GM12878 (cell line): ENCODE data around the gene ZNF860. TPM values are rescaled to one million over a fixed set of nuclear protein-coding genes. Genes with fewer than 3 reads are reported as not detected.

Source experiments
- ATAC-seq: fragments of 200-7000 bp; cut with Tn5 transposase; 3 replicates; pipeline ENCODE4 v1.9.1; 2020; ENCODE audit warnings: mild to moderate bottlenecking, moderate library complexity
- BruUV-seq: library from RNA; stranded (reverse); fragments of 400-500 nt; replicated peaks from 2 replicates; lab custom pipeline; 2021; lab: Mats Ljungman, UMichigan
- CTCF ChIA-PET: fragments of 300-600 bp; sonication (Branson Sonifier 250); formaldehyde crosslinking; extraction: SDS; loops from one replicate; lab custom pipeline; 2021; ENCODE audit warnings: inconsistent platforms; lab: Yijun Ruan, JAX
- POLR2A ChIA-PET: fragments of 350-600 bp; formaldehyde crosslinking; extraction: SDS; loops from one replicate; lab custom pipeline; 2021; ENCODE audit warnings: inconsistent platforms; lab: Charles Lee
- RAD21 ChIA-PET: fragments of 300-600 bp; sonication (Branson Sonifier 250); formaldehyde crosslinking; loops from one replicate; lab custom pipeline; 2023; ENCODE audit warnings: antibody characterized with exemption; ENCODE audit not compliant: unreplicated experiment; lab: Charles Lee
- SMC1A ChIA-PET: fragments of 300-600 bp; sonication (Branson Sonifier 250); formaldehyde crosslinking; loops from one replicate; lab custom pipeline; 2023; ENCODE audit not compliant: unreplicated experiment, uncharacterized antibody; lab: Charles Lee
- DNase-seq: peaks from one replicate; pipeline ENCODE4 v3.0.0-alpha.2; 2011; ENCODE audit warnings: low read depth, low spot score
- FAIRE-seq: peaks from 3 replicates; lab custom pipeline; 2011; peaks lifted over from hg19 to GRCh38; lab: Jason Lieb, UNC
- H2AFZ ChIP-seq: 2 replicates; pipeline ENCODE4 v1.6.0; 2011; ENCODE audit warnings: low read depth, low read length, control low read depth; ENCODE audit not compliant: control insufficient read depth
- H3K27ac ChIP-seq: 2 replicates; pipeline ENCODE4 v1.5.1; 2011; ENCODE audit warnings: control low read depth; ENCODE audit not compliant: control insufficient read depth, insufficient read depth
- H3K27me3 ChIP-seq, 2 experiments: replicated peaks in 1 of 2; 2 replicates each; pipeline versions ENCODE4 v1.6.0 to v1.6.1; 2011; ENCODE audit warnings: low read length in 1 of 2; ENCODE audit not compliant: control insufficient read depth in 2 of 2, insufficient read depth in 2 of 2
- H3K36me3 ChIP-seq, 2 experiments: 2 replicates each; pipeline ENCODE4 v1.5.1; 2011; ENCODE audit warnings: low read length in 1 of 2; ENCODE audit not compliant: control insufficient read depth in 2 of 2, insufficient read depth in 2 of 2
- H3K4me1 ChIP-seq: 2 replicates; pipeline ENCODE4 v1.6.1; 2011; ENCODE audit warnings: mild to moderate bottlenecking, low read length, moderate library complexity, mixed read lengths; ENCODE audit not compliant: control insufficient read depth, insufficient read depth
- H3K4me2 ChIP-seq: 2 replicates; pipeline ENCODE4 v1.6.0; 2011; ENCODE audit warnings: control low read depth; ENCODE audit not compliant: control insufficient read depth, insufficient read depth
- H3K4me3 ChIP-seq: fragments of 200-600 bp; sonication (generic); 2 replicates; pipeline ENCODE4 v1.5.1; 2016
- H3K79me2 ChIP-seq: 2 replicates; pipeline ENCODE4 v1.6.0; 2011; ENCODE audit warnings: low read length; ENCODE audit not compliant: control insufficient read depth, insufficient read depth
- H3K9ac ChIP-seq: 2 replicates; pipeline ENCODE4 v1.8.0; 2011; ENCODE audit warnings: low read length, control low read depth, mixed read lengths; ENCODE audit not compliant: control insufficient read depth, insufficient read depth
- H3K9me3 ChIP-seq: replicated peaks from 3 replicates; pipeline ENCODE4 v1.5.1; 2011; ENCODE audit warnings: mild to moderate bottlenecking, low read length; ENCODE audit not compliant: control insufficient read depth, insufficient read depth
- H4K20me1 ChIP-seq: 2 replicates; pipeline ENCODE4 v1.6.0; 2011; ENCODE audit not compliant: control insufficient read depth, insufficient read depth
- BHLHE40 ChIP-seq, 2 experiments: fragments of 450-650 bp in 1 of 2; IDR thresholded peaks; 2 replicates each; pipeline ENCODE4 v1.6.1; 2011 to 2017; ENCODE audit warnings: low read depth in 2 of 2, borderline replicate concordance in 1 of 2, improper control_type of control experiment in 1 of 2, low read length in 1 of 2, mild to moderate bottlenecking in 1 of 2
- BMI1 ChIP-seq: fragments of 450-650 bp; IDR thresholded peaks from 2 replicates; pipeline ENCODE4 v1.6.1; 2016; ENCODE audit warnings: mild to moderate bottlenecking, moderate library complexity, borderline replicate concordance
- CEBPZ ChIP-seq: fragments of 150-350 bp; IDR thresholded peaks from 2 replicates; pipeline ENCODE4 v1.6.1; 2016; ENCODE audit warnings: low read depth, low read length
- CREM ChIP-seq: IDR thresholded peaks from 2 replicates; pipeline ENCODE4 v1.6.1; 2014; ENCODE audit warnings: antibody characterized with exemption, low read depth
- ETV6 ChIP-seq, 2 experiments: fragments of 450-650 bp in 1 of 2; IDR thresholded peaks in 1 of 2; conservative IDR thresholded peaks in 1 of 2; 2 replicates each; pipeline ENCODE4 v1.6.1; 2014; ENCODE audit warnings: antibody characterized with exemption in 1 of 2, borderline replicate concordance in 1 of 2, low read depth in 1 of 2, mild to moderate bottlenecking in 1 of 2, moderate library complexity in 1 of 2
- FOXK2 ChIP-seq: fragments of 450-650 bp; IDR thresholded peaks from 2 replicates; pipeline ENCODE4 v1.6.1; 2017; ENCODE audit warnings: mild to moderate bottlenecking, moderate library complexity
- IRF4 ChIP-seq: IDR thresholded peaks from 2 replicates; pipeline ENCODE4 v1.6.1; 2011; ENCODE audit warnings: low read depth, low read length
- JUNB ChIP-seq: IDR thresholded peaks from 2 replicates; pipeline ENCODE4 v1.6.1; 2016; ENCODE audit warnings: antibody characterized with exemption, mild to moderate bottlenecking
- JUND ChIP-seq: IDR thresholded peaks from 2 replicates; pipeline ENCODE4 v1.6.1; 2012; ENCODE audit warnings: low read depth, mild to moderate bottlenecking, low read length, improper control_type of control experiment, moderate library complexity
- MAX ChIP-seq: IDR thresholded peaks from 2 replicates; pipeline ENCODE4 v1.6.1; 2012; ENCODE audit warnings: low read depth, low read length, improper control_type of control experiment
- NBN ChIP-seq: fragments of 450-650 bp; IDR thresholded peaks from 2 replicates; pipeline ENCODE4 v1.6.1; 2016
- NFYA ChIP-seq: IDR thresholded peaks from 2 replicates; pipeline ENCODE4 v1.6.1; 2011; ENCODE audit warnings: low read depth, mild to moderate bottlenecking, low read length, improper control_type of control experiment, borderline replicate concordance
- RB1 ChIP-seq: fragments of 450-650 bp; formaldehyde crosslinking; IDR thresholded peaks from 2 replicates; pipeline ENCODE4 v1.6.1; 2017; ENCODE audit warnings: mild to moderate bottlenecking, borderline replicate concordance
- SMARCA5 ChIP-seq: fragments of 450-650 bp; IDR thresholded peaks from 2 replicates; pipeline ENCODE4 v1.6.1; 2017; ENCODE audit warnings: mild to moderate bottlenecking
- SREBF2 ChIP-seq: IDR thresholded peaks from 2 replicates; pipeline ENCODE4 v1.6.1; 2012; ENCODE audit warnings: mild to moderate bottlenecking, low read length
- SRF ChIP-seq, 2 experiments: IDR thresholded peaks; 2 replicates each; pipeline ENCODE4 v1.6.1; 2011; ENCODE audit warnings: low read depth in 2 of 2, low read length in 2 of 2, mild to moderate bottlenecking in 1 of 2, moderate library complexity in 1 of 2
- TCF12 ChIP-seq: IDR thresholded peaks from 2 replicates; pipeline ENCODE4 v1.6.1; 2011; ENCODE audit warnings: low read depth, mild to moderate bottlenecking, low read length
- WRNIP1 ChIP-seq: IDR thresholded peaks from 2 replicates; pipeline ENCODE4 v1.6.1; 2011; ENCODE audit warnings: low read depth, low read length, improper control_type of control experiment, borderline replicate concordance
- WGBS: methylation state at CpG from one replicate; pipeline ENCODE4 v1.1.6; 2016; ENCODE audit warnings: low lambda C conversion rate; ENCODE audit not compliant: insufficient replicate concordance, insufficient coverage; ENCODE audit errors: missing lambda C conversion rate; 5-methylcytosine and 5-hydroxymethylcytosine counted together
- in situ Hi-C: fragments of 300-500 bp; cut with MboI; formaldehyde crosslinking; loops from 9 replicates; pipeline ENCODE4 v1.14.3; 2018; ENCODE audit warnings: mixed read lengths
- intact Hi-C: fragments of 100-400 bp; cut with micrococcal nuclease; formaldehyde crosslinking; loops from one replicate; pipeline ENCODE4 v1.14.2; 2022; ENCODE audit not compliant: unreplicated experiment
- polyA plus RNA-seq, 11 experiments: library from polyadenylated mRNA; depleted of rRNA in 4 of 11; unstranded in 6 of 11; stranded (reverse) in 5 of 11; fragments of >200 nt; fragmentation: Nextera tagmentation in 4 of 11; fragmentation: Illumina TruSeq in 1 of 11; extraction: Ambion mirVana in 4 of 11; extraction: Trizol in 1 of 11; gene quantifications; 1 replicate in 1 of 11; 2 replicates in 10 of 11; pipeline versions ENCODE4 v1.2.1 to v1.2.3, GENCODE V29; 2011 to 2016; ENCODE audit warnings: inconsistent platforms in 2 of 11, missing spikeins in 2 of 11, low read depth in 1 of 11
- total RNA-seq, 4 experiments: library from RNA; depleted of rRNA in 3 of 4; stranded (reverse); fragments of >200 nt in 3 of 4; fragmentation: Illumina TruSeq in 1 of 4; extraction: Trizol in 1 of 4; gene quantifications; 2 replicates each; pipeline versions ENCODE4 v1.2.1 to v1.2.3, GENCODE V29; 2013 to 2021

ZNF860 gene
- total and polyA plus RNA-seq, 10 of the 15 experiments (the other 5 are each of a cell fraction or from before 2014, with no cell fraction given): not detected

- TF ChIP-seq WRNIP1: no peak
- no peak for TF ChIP-seq SMARCA5
These were observed 19.3 kb downstream of the ZNF860 start (continued) for GRCh38 chr3:32000877-32001276.

- H3K9ac ChIP-seq: no peak overlapping the region
- no peak for ATAC-seq
- intact Hi-C loops (no loop called here), in situ Hi-C loops (no loop called here)
- no peaks in the 10 kb centered on the region for H3K27me3 ChIP-seq
- no peak for FAIRE-seq
- ChIA-PET POLR2A (no interaction called here), SMC1A (interaction anchor here (0.5 kb wide), 1 partner anchor 564 kb away, joined by 3 read pairs; no protein-coding TSS in a partner anchor), CTCF (no interaction called here), RAD21 (no interaction called here)
- no peak overlapping the region for H3K4me2 ChIP-seq
- no peaks in the 10 kb centered on the region; the same call in 1 of the 2 replicates for H4K20me1 ChIP-seq
- no peaks in the 10 kb centered on the region for H3K36me3 ChIP-seq
- no peaks in the 10 kb centered on the region for H3K4me1 ChIP-seq
- no TSS peak for BruUV-seq
- 47% methylated on average over 6 of the region's 6 CpGs for WGBS
- H3K4me3 ChIP-seq: no peak overlapping the region
- H3K79me2 ChIP-seq: no peaks in the 10 kb centered on the region
- H2AFZ ChIP-seq: no peak overlapping the region
- no peaks in the 10 kb centered on the region for H3K9me3 ChIP-seq
- no peak for DNase-seq
- TF ChIP-seq CREM (no peak), NFYA (no peak), MAX (no peak), TCF12 (no peak), SRF (IDR thresholded peaks at IDR 0.05; ENCODE audit: low read depth in 2 of 2, low read length in 2 of 2) (no peak), FOXK2 (no peak), ETV6 (conservative IDR thresholded peaks at IDR 0.05 in 1 of 2, IDR thresholded peaks at IDR 0.05 in 1 of 2; ENCODE audit: borderline replicate concordance in 1 of 2, low read depth in 1 of 2) (no peak), IRF4 (no peak), SREBF2 (no peak), JUNB (no peak), BMI1 (no peak), CEBPZ (no peak), NBN (no peak), JUND (no peak), RB1 (no peak), BHLHE40 (IDR thresholded peaks at IDR 0.05; ENCODE audit: borderline replicate concordance in 1 of 2, low read depth in 2 of 2, low read length in 1 of 2) (no peak)
- H3K27ac ChIP-seq: no peak overlapping the region
These were observed 21.2 kb downstream of the ZNF860 start for GRCh38 chr3:32002561-32003368.
